H1 (cell line): Measurements from ENCODE around the gene KIAA1671. TPM values are rescaled to one million over a fixed set of nuclear protein-coding genes. Genes with fewer than 3 reads are reported as not detected.

Experiments used
- ATF3 ChIP-seq: IDR thresholded peaks from 2 replicates; pipeline ENCODE4 v1.6.1; 2011; ENCODE audit warnings: low read depth, mild to moderate bottlenecking, low read length; ENCODE audit not compliant: insufficient read depth
- CBX8 ChIP-seq: fragments of 300-800, 300-1000 bp; sonication (generic); IDR thresholded peaks from 2 replicates; pipeline ENCODE4 v1.7.1; 2016; ENCODE audit warnings: low read depth, low read length, borderline replicate concordance
- EP300 ChIP-seq, 2 experiments: IDR thresholded peaks; 1 replicate in 1 of 2; 2 replicates in 1 of 2; pipeline ENCODE4 v1.6.1; 2011 to 2012; ENCODE audit warnings: low read depth in 2 of 2, low read length in 2 of 2, mild to moderate bottlenecking in 2 of 2, borderline replicate concordance in 1 of 2, inconsistent platforms in 1 of 2, moderate library complexity in 1 of 2
- GTF2F1 ChIP-seq: IDR thresholded peaks from 2 replicates; pipeline ENCODE4 v1.6.1; 2012; ENCODE audit warnings: low read depth, low read length, improper control_type of control experiment, borderline replicate concordance
- JUN ChIP-seq: IDR thresholded peaks from 2 replicates; pipeline ENCODE4 v1.6.1; 2011; ENCODE audit warnings: low read depth, mild to moderate bottlenecking, improper control_type of control experiment, low read length
- KDM1A ChIP-seq: fragments of 200-600, 300-600 bp; sonication (generic); IDR thresholded peaks from 2 replicates; pipeline ENCODE4 v1.7.1; 2016; ENCODE audit warnings: mild to moderate bottlenecking, low read length, borderline replicate concordance
- KDM5A ChIP-seq: fragments of 200-600 bp; IDR thresholded peaks from 2 replicates; pipeline ENCODE4 v1.7.1; 2012; ENCODE audit warnings: mild to moderate bottlenecking, low read length, inconsistent platforms, mixed read lengths
- TAF7 ChIP-seq: optimal IDR thresholded peaks from 2 replicates; pipeline ENCODE3; 2011; ENCODE audit warnings: low read depth, mild to moderate bottlenecking, inconsistent platforms, low read length, moderate library complexity, borderline replicate concordance
- TBP ChIP-seq: IDR thresholded peaks from 2 replicates; pipeline ENCODE4 v1.6.1; 2011; ENCODE audit warnings: low read depth, low read length, improper control_type of control experiment
- YY1 ChIP-seq: IDR thresholded peaks from 2 replicates; pipeline ENCODE4 v1.6.1; 2011; ENCODE audit warnings: low read depth, mild to moderate bottlenecking, low read length
- polyA plus RNA-seq, 7 experiments: library from polyadenylated mRNA; depleted of rRNA in 3 of 7; stranded (reverse) in 5 of 7; unstranded in 2 of 7; fragments of >200 nt in 5 of 7; fragments of 200-250 nt in 2 of 7; gene quantifications; 1 replicate in 5 of 7; 2 replicates in 1 of 7; 4 replicates in 1 of 7; pipeline versions ENCODE4 v1.2.1 to v1.2.3, GENCODE V29; 2011 to 2013; ENCODE audit warnings: missing spikeins in 2 of 7, mixed read lengths in 2 of 7
- total RNA-seq: library from RNA; stranded (reverse); fragmentation: NEBNext Ultra II Directional; extraction: Animal tissue kit (Norgen Biotek cat#: 25700); gene quantifications from 2 replicates; pipeline ENCODE4 v1.2.1, GENCODE V29; 2021

Gene KIAA1671
- total and polyA plus RNA-seq, 2 of the 8 experiments (the other 6 are each of a cell fraction or from before 2014, with no cell fraction given), result 6.4 to 23.9 TPM

- no peak for TF ChIP-seq CBX8
- no peak for TF ChIP-seq JUN
- no peak for TF ChIP-seq TAF7
- no peak for TF ChIP-seq YY1
- TF ChIP-seq ATF3, result no peak
- TF ChIP-seq GTF2F1, result no peak
- no peak for TF ChIP-seq EP300 (IDR thresholded peaks at IDR 0.05; ENCODE audit: borderline replicate concordance in 1 of 2, low read depth in 2 of 2, low read length in 2 of 2)
- no peak for TF ChIP-seq KDM5A
- TF ChIP-seq TBP, result no peak
- TF ChIP-seq KDM1A, result no peak
Observed at GRCh38 chr22:24962835-24963234, 10.3 kb downstream of the KIAA1671 start (continued).
